ENCODE measurements around the gene RPS6KA2.

Gene RPS6KA2

GRCh38 chr6:166423051-166423745, 203.9 kb downstream of the RPS6KA2 start:
- H3K4me3 ChIP-seq (ENCODE audit: control insufficient read depth, low read depth, low read length): no peak overlapping the region
- no peak for TF ChIP-seq CTCF (conservative IDR thresholded peaks at IDR 0.05; ENCODE audit: control insufficient read depth, insufficient read depth, low read depth, low read length)
- DNase-seq (ENCODE audit: low read depth): no peak

GRCh38 chr6:166422201-166422940, 204.7 kb downstream of the RPS6KA2 start:
- no peak for DNase-seq (ENCODE audit: low read depth)
- TF ChIP-seq CTCF (conservative IDR thresholded peaks at IDR 0.05; ENCODE audit: control insufficient read depth, insufficient read depth, low read depth, low read length): no peak
- H3K4me3 ChIP-seq (ENCODE audit: control insufficient read depth, low read depth, low read length): no peak overlapping the region

DNA sequence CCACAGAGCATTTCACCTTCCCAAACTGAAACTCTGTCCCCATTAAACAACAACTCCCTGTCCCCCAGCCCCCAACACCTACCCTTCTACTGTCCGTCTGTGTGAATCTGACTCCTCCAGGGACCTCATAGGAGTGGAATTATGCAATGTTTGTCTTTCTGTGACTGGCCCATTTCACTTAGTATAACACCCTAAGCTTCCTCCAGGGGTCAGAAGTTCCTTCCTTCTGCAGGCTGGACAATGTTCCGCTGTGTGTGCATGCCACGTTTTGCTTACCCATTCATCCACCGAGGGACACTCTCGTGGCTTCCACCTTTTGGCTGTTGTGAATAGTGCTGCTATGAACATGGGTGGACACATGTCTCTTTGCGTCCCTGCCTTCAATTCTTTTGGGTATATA, 206.7 kb downstream of the RPS6KA2 start:
- H3K4me3 ChIP-seq (ENCODE audit: control insufficient read depth, low read depth, low read length): no peak overlapping the region
- DNase-seq (ENCODE audit: low read depth): peak; percentile 44
- peak; percentile 8 for TF ChIP-seq CTCF (conservative IDR thresholded peaks at IDR 0.05; ENCODE audit: control insufficient read depth, insufficient read depth, low read depth, low read length)

GRCh38 chr6:166419717-166420116, 207.3 kb downstream of the RPS6KA2 start:
- H3K4me3 ChIP-seq (ENCODE audit: control insufficient read depth, low read depth, low read length): no peak overlapping the region
- DNase-seq (ENCODE audit: low read depth): no peak
- no peak for TF ChIP-seq CTCF (conservative IDR thresholded peaks at IDR 0.05; ENCODE audit: control insufficient read depth, insufficient read depth, low read depth, low read length)

DNA sequence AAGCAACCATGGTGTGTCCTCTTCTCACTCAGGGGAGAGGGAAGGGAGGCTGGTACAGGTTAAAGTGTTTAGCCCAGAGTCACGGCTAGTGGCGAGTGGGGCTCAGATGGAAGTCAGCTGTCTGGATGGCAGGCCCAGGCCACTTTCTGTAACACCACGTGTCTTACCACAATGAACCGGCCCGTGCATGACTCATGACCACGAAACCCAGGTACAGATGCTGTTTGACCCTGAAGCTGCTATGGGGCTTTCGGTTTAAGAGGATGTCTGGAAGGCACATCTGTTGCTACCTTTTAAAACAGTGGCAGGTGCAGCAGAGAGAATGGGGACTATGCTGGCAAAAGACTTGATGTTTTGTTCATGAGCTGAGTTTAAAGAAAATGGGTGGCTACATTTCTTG, 207.8 kb downstream of the RPS6KA2 start:
- no peak for TF ChIP-seq CTCF (conservative IDR thresholded peaks at IDR 0.05; ENCODE audit: control insufficient read depth, insufficient read depth, low read depth, low read length)
- H3K4me3 ChIP-seq (ENCODE audit: control insufficient read depth, low read depth, low read length): no peak overlapping the region
- peak; percentile 57 for DNase-seq (ENCODE audit: low read depth)

DNA sequence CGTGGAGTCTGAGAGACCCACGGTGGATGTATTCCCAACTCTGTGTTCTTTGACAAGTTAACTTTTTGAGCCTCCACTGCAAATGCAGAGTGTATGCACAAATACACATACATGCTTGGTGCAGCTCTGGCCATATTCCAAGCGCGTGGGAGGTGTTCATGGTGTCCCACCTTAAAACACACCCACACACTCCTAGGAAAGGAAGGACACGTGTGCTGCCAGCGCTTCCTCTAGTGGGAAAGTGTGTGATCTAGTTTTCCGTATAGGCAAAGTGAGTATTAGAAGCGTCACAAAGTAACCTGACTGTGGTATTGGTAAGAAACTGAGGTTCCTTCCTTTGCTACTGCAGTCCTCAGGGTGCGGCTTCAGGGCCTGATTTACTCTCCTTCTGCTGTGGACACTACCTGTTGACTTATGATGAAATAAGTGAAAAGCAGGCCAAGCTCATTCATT, 208.3 kb downstream of the RPS6KA2 start:
- TF ChIP-seq CTCF (conservative IDR thresholded peaks at IDR 0.05; ENCODE audit: control insufficient read depth, insufficient read depth, low read depth, low read length): no peak
- DNase-seq (ENCODE audit: low read depth): no peak
- H3K4me3 ChIP-seq (ENCODE audit: control insufficient read depth, low read depth, low read length): no peak overlapping the region

All from fibroblast of mammary gland (primary cell).